Measurements from ENCODE around the gene TMEM42.

The TMEM42 gene

GRCh38 chr3:44867421-44868111 is 5.9 kb downstream of the TMEM42 start:
- H3K9me3 Mint-ChIP-seq, result peaks cover 7% of the 10 kb centered on the region
- no peak overlapping the region for H3K4me3 Mint-ChIP-seq
- no peak for DNase-seq
- peaks cover 3% of the 10 kb centered on the region for H3K4me1 Mint-ChIP-seq
- no peaks in the 10 kb centered on the region for H3K27me3 Mint-ChIP-seq (ENCODE audit: low read depth, poor library complexity)
- peaks cover 47% of the 10 kb centered on the region for H3K36me3 Mint-ChIP-seq (ENCODE audit: low read depth)
- TF ChIP-seq CTCF (IDR thresholded peaks at IDR 0.05), result no peak
- H3K27ac Mint-ChIP-seq, result no peak overlapping the region

- Mint-ChIP-seq H3K27me3 (ENCODE audit: low read depth, poor library complexity) (peaks cover 3% of the 10 kb centered on the region), H3K27ac (no peak overlapping the region), H3K9me3 (peaks cover 7% of the 10 kb centered on the region), H3K4me1 (no peaks in the 10 kb centered on the region), H3K4me3 (no peak overlapping the region), H3K36me3 (ENCODE audit: low read depth) (peaks cover 28% of the 10 kb centered on the region)
- DNase-seq, result no peak
- no peak for TF ChIP-seq CTCF (IDR thresholded peaks at IDR 0.05)
Measured at GRCh38 chr3:44870375-44871061, 8.8 kb downstream of the TMEM42 start.

- peaks cover 7% of the 10 kb centered on the region for H3K27me3 Mint-ChIP-seq (ENCODE audit: low read depth, poor library complexity)
- no peaks in the 10 kb centered on the region for H3K9me3 Mint-ChIP-seq
- no peak for TF ChIP-seq CTCF (IDR thresholded peaks at IDR 0.05)
- no peak for DNase-seq
- no peaks in the 10 kb centered on the region for H3K4me1 Mint-ChIP-seq
- no peak within 1 kb of the TSS for H3K27ac Mint-ChIP-seq
- H3K4me3 Mint-ChIP-seq, result no peak within 1 kb of the TSS
- no peaks in the 10 kb centered on the region for H3K36me3 Mint-ChIP-seq (ENCODE audit: low read depth)
Measured at GRCh38 chr3:44874308-44874707, 12.6 kb downstream of the TMEM42 start, which contains the start of gene TGM4. Gene TGM4, plus strand, starts transcription at chr3:44874608. Its CDS starts 71 bp downstream, at chr3:44874679.

DNA sequence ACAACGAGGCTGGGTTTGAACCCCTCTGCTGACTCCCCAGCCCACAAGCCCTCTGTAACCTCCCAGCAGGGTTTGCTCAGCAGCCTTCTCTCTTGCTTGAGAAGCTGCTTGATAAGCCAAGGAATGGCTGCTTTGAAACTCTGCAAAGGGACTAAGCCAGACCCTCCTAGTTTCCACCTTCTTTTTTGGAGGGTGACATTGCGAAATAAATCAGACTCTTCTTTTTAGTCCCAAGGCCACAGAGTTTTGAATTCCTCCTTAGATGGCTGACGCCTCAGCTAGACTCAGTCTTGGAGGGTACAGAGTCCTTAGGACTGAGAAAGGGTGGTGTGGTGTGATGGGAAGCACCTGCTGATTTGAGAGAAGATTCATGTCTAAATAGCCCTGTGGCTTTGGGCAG is 13.9 kb downstream of the TMEM42 start:
- Mint-ChIP-seq H3K4me3 (no peak overlapping the region), H3K9me3 (no peaks in the 10 kb centered on the region), H3K36me3 (ENCODE audit: low read depth) (no peaks in the 10 kb centered on the region), H3K27me3 (ENCODE audit: low read depth, poor library complexity) (peaks cover 7% of the 10 kb centered on the region), H3K27ac (no peak overlapping the region), H3K4me1 (no peaks in the 10 kb centered on the region)
- DNase-seq, result no peak
- no peak for TF ChIP-seq CTCF (IDR thresholded peaks at IDR 0.05)

DNA sequence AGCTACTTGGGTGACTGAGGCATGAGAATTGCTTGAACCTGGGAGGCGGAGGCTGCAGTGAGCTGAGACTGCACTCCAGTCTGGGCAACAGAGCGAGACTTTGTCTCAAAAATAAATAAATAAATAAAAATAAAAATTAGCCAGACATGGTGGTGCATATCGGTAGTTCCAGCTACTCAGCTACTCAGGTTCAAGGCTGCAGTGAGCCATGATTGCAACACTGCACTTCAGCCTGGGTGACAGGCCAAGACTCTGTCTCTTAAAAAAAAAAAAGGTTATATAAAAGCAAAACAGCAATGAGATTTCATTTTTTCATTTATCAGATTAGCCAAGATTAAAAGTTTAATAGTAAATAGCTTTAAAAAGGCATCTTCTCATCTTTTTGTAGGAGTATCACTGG is 15.6 kb downstream of the TMEM42 start:
- no peak for DNase-seq
- TF ChIP-seq CTCF (IDR thresholded peaks at IDR 0.05), result no peak
- Mint-ChIP-seq H3K27ac (no peak overlapping the region), H3K9me3 (no peaks in the 10 kb centered on the region), H3K27me3 (ENCODE audit: low read depth, poor library complexity) (peaks cover 7% of the 10 kb centered on the region), H3K4me3 (no peak overlapping the region), H3K4me1 (no peaks in the 10 kb centered on the region), H3K36me3 (ENCODE audit: low read depth) (no peaks in the 10 kb centered on the region)

DNA sequence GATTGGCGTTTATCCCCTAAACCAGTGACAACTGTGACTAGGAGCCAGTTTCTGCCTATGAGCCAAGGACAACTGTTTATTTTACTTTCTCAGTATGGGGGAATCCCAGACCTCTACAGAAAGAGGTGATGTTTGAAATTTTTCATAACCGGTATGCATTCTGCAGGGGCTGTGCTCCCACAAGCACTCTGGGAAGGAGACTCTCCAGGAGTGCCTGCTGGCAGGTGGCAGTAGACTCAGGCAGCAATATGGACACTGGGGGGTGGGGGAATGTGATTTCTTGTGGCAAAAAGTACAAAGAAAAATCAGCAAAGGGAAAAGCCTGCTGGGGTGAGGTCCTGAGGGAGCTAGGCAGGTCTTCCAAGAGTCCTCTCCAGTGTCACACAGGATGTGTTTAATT is 18.6 kb downstream of the TMEM42 start:
- no peak for TF ChIP-seq CTCF (IDR thresholded peaks at IDR 0.05)
- no peak overlapping the region for H3K4me3 Mint-ChIP-seq
- H3K27me3 Mint-ChIP-seq (ENCODE audit: low read depth, poor library complexity), result peaks cover 6% of the 10 kb centered on the region
- DNase-seq, result no peak
- no peaks in the 10 kb centered on the region for H3K9me3 Mint-ChIP-seq
- H3K27ac Mint-ChIP-seq, result no peak overlapping the region
- H3K4me1 Mint-ChIP-seq, result no peaks in the 10 kb centered on the region
- H3K36me3 Mint-ChIP-seq (ENCODE audit: low read depth), result no peaks in the 10 kb centered on the region
